Panc1 (cell line): ENCODE results near the gene SFSWAP. TPM values are rescaled to one million over a fixed set of nuclear protein-coding genes. Genes with fewer than 3 reads are reported as not detected.

Source experiments
- ATAC-seq: fragments of 200-7000 bp; cut with Tn5 transposase; 2 replicates; pipeline ENCODE4 v1.9.1; 2020; ENCODE audit warnings: mild to moderate bottlenecking, moderate library complexity
- BruUV-seq: library from RNA; stranded (reverse); fragments of 400-500 nt; replicated peaks from 2 replicates; lab custom pipeline; 2021; lab: Mats Ljungman, UMichigan
- CTCF ChIA-PET: fragments of 300-600 bp; sonication (Branson Sonifier 250); formaldehyde crosslinking; loops from one replicate; lab custom pipeline; 2022; ENCODE audit warnings: antibody characterized with exemption; lab: Charles Lee
- POLR2A ChIA-PET: fragments of 300-600 bp; sonication (Branson Sonifier 250); formaldehyde crosslinking; loops from one replicate; lab custom pipeline; 2022; ENCODE audit warnings: antibody characterized with exemption; lab: Charles Lee
- DNase-seq: peaks from one replicate; pipeline ENCODE4 v3.0.0-alpha.2; 2010; ENCODE audit warnings: low read depth, low spot score
- H3K27ac ChIP-seq: 2 replicates; pipeline ENCODE4 v1.5.1; 2011; ENCODE audit warnings: mild to moderate bottlenecking, low read length, inconsistent platforms
- H3K27me3 ChIP-seq: fragments of 200-500 bp; sonication (Bioruptor generic); 2 replicates; pipeline ENCODE4 v1.6.0; 2014; ENCODE audit warnings: low read length, inconsistent platforms; ENCODE audit not compliant: control insufficient read depth, insufficient read depth
- H3K36me3 ChIP-seq: fragments of 200-500 bp; sonication (Bioruptor generic); 2 replicates; pipeline ENCODE4 v1.5.1; 2014; ENCODE audit warnings: inconsistent platforms, mild to moderate bottlenecking, low read length, moderate library complexity; ENCODE audit not compliant: control insufficient read depth, insufficient read depth
- H3K4me1 ChIP-seq: 2 replicates; pipeline ENCODE4 v1.5.1; 2011; ENCODE audit warnings: inconsistent platforms, mild to moderate bottlenecking, low read length, moderate library complexity; ENCODE audit not compliant: control insufficient read depth, insufficient read depth
- H3K4me3 ChIP-seq, 2 experiments: 2 replicates each; pipeline ENCODE4 v1.5.1; 2011 to 2012; ENCODE audit warnings: low read depth in 2 of 2, low read length in 2 of 2, mild to moderate bottlenecking in 2 of 2, inconsistent platforms in 1 of 2, moderate library complexity in 1 of 2
- H3K9me3 ChIP-seq: fragments of 200-500 bp; sonication (Bioruptor generic); 2 replicates; pipeline ENCODE4 v1.5.1; 2014; ENCODE audit warnings: low read depth, mild to moderate bottlenecking, inconsistent platforms, low read length, moderate library complexity; ENCODE audit not compliant: control insufficient read depth, insufficient read depth
- POLR2AphosphoS5 ChIP-seq: IDR thresholded peaks from 2 replicates; pipeline ENCODE4 v1.6.1; 2012; ENCODE audit warnings: mild to moderate bottlenecking, low read depth, low read length, moderate library complexity
- SIN3A ChIP-seq: IDR thresholded peaks from 2 replicates; pipeline ENCODE4 v1.6.1; 2012; ENCODE audit warnings: low read depth, mild to moderate bottlenecking, low read length, moderate library complexity, borderline replicate concordance; ENCODE audit not compliant: insufficient read depth
- TCF7L2 ChIP-seq: IDR thresholded peaks from 2 replicates; pipeline ENCODE4 v1.6.1; 2011; ENCODE audit warnings: mild to moderate bottlenecking, low read depth, low read length, inconsistent platforms
- in situ Hi-C: cut with HindIII; loops from 2 replicates; pipeline ENCODE4 v1.10.0; 2016; ENCODE audit warnings: low sequenced_read_pairs, low pct_unique_long_range_greater_than_20kb
- intact Hi-C: fragments of 100-400 bp; cut with micrococcal nuclease; formaldehyde crosslinking; loops from one replicate; pipeline ENCODE4 v1.10.0; 2022; ENCODE audit not compliant: unreplicated experiment
- total RNA-seq: library from RNA; stranded (reverse); gene quantifications from one replicate; pipeline ENCODE4 v1.2.1, GENCODE V29; 2021; ENCODE audit not compliant: unreplicated experiment
- TF ChIP-seq, protein P1 (sequence below), 2 experiments: IDR thresholded peaks; 2 replicates each; pipeline ENCODE4 v1.6.1; 2011 to 2012; ENCODE audit warnings: low read depth in 2 of 2, control low read depth in 1 of 2, low read length in 1 of 2, mild to moderate bottlenecking in 1 of 2, moderate library complexity in 1 of 2; ENCODE audit not compliant: insufficient read depth in 1 of 2
- TF ChIP-seq, protein P2 (sequence below): fragments of 450-650 bp; IDR thresholded peaks from 2 replicates; pipeline ENCODE4 v1.5.1; 2017; ENCODE audit warnings: mild to moderate bottlenecking

SFSWAP gene
- total RNA-seq, 1 experiment from 2014 or later, result 41.6 TPM

DNA sequence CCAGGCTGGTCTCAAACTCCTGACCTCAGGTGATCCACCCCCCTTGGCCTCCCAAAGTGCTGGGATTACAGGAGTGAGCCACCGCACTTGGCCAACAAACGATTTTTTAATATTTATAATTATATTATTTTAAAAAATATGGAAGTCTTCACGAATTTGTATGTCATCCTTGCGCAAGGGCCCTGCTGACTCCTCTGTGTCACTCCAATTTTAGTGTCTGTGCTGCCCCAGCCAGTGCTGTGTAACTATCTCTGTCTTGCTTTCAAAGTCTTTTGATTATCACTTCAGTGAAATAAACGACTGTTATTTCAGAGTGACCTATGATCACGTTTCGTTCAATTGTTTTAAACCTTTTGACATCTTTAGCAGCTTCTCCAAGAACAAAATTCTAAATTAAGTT is 104.2 kb downstream of the SFSWAP start:
- no peak for DNase-seq
- ChIA-PET CTCF (no interaction called here), POLR2A (no interaction called here)
- no peaks in the 10 kb centered on the region for H3K4me1 ChIP-seq
- no peak for ATAC-seq
- H3K36me3 ChIP-seq, result no peaks in the 10 kb centered on the region
- H3K27me3 ChIP-seq, result no peaks in the 10 kb centered on the region
- no TSS peak for BruUV-seq
- intact Hi-C loops (loop anchor here (10.0 kb wide), 1 partner anchor 720 kb away; no protein-coding TSS in a partner anchor), in situ Hi-C loops (no loop called here)
- no peak overlapping the region for H3K4me3 ChIP-seq
- H3K9me3 ChIP-seq, result no peaks in the 10 kb centered on the region
- no peak for TF ChIP-seq SIN3A
- TF ChIP-seq TCF7L2, result no peak
- TF ChIP-seq, protein P1, sequence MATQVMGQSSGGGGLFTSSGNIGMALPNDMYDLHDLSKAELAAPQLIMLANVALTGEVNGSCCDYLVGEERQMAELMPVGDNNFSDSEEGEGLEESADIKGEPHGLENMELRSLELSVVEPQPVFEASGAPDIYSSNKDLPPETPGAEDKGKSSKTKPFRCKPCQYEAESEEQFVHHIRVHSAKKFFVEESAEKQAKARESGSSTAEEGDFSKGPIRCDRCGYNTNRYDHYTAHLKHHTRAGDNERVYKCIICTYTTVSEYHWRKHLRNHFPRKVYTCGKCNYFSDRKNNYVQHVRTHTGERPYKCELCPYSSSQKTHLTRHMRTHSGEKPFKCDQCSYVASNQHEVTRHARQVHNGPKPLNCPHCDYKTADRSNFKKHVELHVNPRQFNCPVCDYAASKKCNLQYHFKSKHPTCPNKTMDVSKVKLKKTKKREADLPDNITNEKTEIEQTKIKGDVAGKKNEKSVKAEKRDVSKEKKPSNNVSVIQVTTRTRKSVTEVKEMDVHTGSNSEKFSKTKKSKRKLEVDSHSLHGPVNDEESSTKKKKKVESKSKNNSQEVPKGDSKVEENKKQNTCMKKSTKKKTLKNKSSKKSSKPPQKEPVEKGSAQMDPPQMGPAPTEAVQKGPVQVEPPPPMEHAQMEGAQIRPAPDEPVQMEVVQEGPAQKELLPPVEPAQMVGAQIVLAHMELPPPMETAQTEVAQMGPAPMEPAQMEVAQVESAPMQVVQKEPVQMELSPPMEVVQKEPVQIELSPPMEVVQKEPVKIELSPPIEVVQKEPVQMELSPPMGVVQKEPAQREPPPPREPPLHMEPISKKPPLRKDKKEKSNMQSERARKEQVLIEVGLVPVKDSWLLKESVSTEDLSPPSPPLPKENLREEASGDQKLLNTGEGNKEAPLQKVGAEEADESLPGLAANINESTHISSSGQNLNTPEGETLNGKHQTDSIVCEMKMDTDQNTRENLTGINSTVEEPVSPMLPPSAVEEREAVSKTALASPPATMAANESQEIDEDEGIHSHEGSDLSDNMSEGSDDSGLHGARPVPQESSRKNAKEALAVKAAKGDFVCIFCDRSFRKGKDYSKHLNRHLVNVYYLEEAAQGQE (IDR thresholded peaks at IDR 0.05; ENCODE audit: insufficient read depth in 1 of 2, low read depth in 2 of 2, low read length in 1 of 2), result no peak
- no peak for TF ChIP-seq POLR2AphosphoS5
- TF ChIP-seq, protein P2, sequence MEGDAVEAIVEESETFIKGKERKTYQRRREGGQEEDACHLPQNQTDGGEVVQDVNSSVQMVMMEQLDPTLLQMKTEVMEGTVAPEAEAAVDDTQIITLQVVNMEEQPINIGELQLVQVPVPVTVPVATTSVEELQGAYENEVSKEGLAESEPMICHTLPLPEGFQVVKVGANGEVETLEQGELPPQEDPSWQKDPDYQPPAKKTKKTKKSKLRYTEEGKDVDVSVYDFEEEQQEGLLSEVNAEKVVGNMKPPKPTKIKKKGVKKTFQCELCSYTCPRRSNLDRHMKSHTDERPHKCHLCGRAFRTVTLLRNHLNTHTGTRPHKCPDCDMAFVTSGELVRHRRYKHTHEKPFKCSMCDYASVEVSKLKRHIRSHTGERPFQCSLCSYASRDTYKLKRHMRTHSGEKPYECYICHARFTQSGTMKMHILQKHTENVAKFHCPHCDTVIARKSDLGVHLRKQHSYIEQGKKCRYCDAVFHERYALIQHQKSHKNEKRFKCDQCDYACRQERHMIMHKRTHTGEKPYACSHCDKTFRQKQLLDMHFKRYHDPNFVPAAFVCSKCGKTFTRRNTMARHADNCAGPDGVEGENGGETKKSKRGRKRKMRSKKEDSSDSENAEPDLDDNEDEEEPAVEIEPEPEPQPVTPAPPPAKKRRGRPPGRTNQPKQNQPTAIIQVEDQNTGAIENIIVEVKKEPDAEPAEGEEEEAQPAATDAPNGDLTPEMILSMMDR, result no peak
- H3K27ac ChIP-seq, result no peak overlapping the region

DNA sequence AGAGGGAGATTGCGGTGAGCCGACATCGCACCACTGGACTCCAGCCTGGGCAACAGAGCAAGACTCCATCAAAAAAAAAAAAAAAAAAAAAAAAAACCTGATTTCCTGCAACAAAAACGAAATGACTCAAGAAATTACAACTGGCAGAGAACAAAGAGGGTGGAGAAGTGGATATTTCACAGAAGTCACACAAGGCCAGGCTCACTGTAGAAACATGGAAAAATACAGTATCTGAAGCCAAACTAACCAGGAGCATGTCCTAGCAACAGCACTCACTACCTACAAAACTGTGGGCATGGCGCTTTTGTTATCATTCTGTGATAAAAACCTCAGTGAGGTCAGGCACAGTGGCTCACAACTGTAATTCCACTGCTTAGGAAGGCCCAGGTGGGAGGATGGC is 105.6 kb downstream of the SFSWAP start:
- in situ Hi-C loops, result no loop called here
- intact Hi-C loops, result loop anchor here (10.0 kb wide), 1 partner anchor 722 kb away; no protein-coding TSS in a partner anchor
- Histone ChIP-seq H3K4me3 (no peak overlapping the region), H3K9me3 (no peaks in the 10 kb centered on the region), H3K36me3 (no peaks in the 10 kb centered on the region), H3K27ac (no peak overlapping the region), H3K27me3 (no peaks in the 10 kb centered on the region), H3K4me1 (no peaks in the 10 kb centered on the region)
- ChIA-PET CTCF (no interaction called here), POLR2A (no interaction called here)
- DNase-seq (no peak), ATAC-seq (no peak)
- no peak for TF ChIP-seq SIN3A
- TF ChIP-seq, protein P2, result no peak
- no peak for TF ChIP-seq TCF7L2
- TF ChIP-seq, protein P1 (IDR thresholded peaks at IDR 0.05; ENCODE audit: insufficient read depth in 1 of 2, low read depth in 2 of 2, low read length in 1 of 2), result no peak
- TF ChIP-seq POLR2AphosphoS5, result no peak
- BruUV-seq, result no TSS peak
